CD4-positive, alpha-beta T cell treated with Interleukin-6 at 100 ng/mL for 8 hours (primary cell): Measurements from ENCODE around the gene CHODL.

Experiments
- DNase-seq: peaks from one replicate; pipeline ENCODE4 v3.0.0-alpha.2; 2020; ENCODE audit warnings: mixed read lengths, low spot score

The CHODL gene

GRCh38 chr21:18289876-18290275 lies 45.2 kb downstream of the CHODL start:
- DNase-seq = no peak

DNA sequence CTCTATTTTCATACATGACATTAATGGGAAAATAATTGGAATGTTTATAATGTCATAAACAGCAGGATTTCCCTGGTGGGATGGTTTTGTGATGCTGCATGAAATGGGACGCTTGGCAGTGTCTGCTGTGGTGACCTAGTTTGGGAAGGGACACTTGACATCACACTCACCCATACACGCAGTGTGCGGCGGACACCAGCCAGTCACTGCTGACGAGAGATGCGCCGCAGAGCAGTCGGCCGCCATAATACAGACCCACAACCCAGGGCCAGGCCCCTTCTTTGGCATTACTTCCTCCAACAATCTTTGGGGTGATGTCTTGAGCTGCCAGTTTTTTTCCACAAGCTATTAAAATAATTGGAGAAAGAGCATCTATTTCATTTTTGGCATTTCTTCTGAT lies 49.5 kb downstream of the CHODL start:
- DNase-seq = no peak

- DNase-seq = no peak
Observed at GRCh38 chr21:18298228-18298627, 53.6 kb downstream of the CHODL start.
